ENCODE data around the gene WDR46.

DNA sequence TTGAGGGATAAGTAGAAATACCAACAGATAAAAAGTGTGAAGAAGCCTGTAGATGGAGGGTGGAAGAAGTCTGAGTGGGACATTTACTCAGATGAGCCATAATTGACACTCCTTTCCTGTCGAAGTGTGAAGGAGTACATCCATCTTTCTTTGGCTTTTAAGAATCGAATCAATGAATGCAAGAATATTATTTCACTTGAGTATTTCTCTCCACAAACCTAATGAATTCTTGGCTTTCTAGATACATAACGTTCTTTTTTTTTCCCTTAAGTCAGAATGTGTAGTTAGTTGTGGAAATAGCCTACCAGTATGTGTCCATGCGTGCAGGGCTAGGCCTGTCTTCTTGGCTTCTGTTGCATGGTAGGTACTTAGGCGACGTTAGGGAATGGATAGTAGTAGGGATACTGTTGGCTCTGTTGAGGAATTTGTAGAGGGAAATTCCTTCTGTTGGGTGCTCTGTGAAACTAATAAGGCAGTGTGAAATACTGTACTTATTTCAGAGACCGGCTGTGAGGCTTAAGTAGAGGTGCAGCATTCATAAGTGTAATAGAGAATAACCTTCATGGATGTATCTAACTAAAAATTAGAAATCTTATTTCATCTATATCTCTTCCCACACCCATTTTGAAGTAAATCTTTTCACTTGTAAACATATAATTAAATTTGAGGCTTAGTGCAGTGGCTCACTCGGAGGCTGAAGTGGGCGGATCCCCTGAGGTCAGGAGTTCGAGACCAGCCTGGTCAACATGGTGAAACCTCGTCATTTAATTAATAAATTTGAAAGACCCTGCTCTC is 15.7 kb downstream of the WDR46 start:
- TF ChIP-seq, protein P1, sequence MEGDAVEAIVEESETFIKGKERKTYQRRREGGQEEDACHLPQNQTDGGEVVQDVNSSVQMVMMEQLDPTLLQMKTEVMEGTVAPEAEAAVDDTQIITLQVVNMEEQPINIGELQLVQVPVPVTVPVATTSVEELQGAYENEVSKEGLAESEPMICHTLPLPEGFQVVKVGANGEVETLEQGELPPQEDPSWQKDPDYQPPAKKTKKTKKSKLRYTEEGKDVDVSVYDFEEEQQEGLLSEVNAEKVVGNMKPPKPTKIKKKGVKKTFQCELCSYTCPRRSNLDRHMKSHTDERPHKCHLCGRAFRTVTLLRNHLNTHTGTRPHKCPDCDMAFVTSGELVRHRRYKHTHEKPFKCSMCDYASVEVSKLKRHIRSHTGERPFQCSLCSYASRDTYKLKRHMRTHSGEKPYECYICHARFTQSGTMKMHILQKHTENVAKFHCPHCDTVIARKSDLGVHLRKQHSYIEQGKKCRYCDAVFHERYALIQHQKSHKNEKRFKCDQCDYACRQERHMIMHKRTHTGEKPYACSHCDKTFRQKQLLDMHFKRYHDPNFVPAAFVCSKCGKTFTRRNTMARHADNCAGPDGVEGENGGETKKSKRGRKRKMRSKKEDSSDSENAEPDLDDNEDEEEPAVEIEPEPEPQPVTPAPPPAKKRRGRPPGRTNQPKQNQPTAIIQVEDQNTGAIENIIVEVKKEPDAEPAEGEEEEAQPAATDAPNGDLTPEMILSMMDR (IDR thresholded peaks at IDR 0.05) = no peak
- TF ChIP-seq EZH2 (IDR thresholded peaks at IDR 0.05) (no peak), EZH2phosphoT487 (IDR thresholded peaks at IDR 0.05) (no peak)

Data from neural progenitor cell (in vitro differentiated cells).